ENCODE data around the gene OPA3. TPM values are rescaled to one million over a fixed set of nuclear protein-coding genes. Genes with fewer than 3 reads are reported as not detected.

Gene OPA3
- polyA plus RNA-seq, 1 donor from 2014 or later: 6.0 TPM

DNA sequence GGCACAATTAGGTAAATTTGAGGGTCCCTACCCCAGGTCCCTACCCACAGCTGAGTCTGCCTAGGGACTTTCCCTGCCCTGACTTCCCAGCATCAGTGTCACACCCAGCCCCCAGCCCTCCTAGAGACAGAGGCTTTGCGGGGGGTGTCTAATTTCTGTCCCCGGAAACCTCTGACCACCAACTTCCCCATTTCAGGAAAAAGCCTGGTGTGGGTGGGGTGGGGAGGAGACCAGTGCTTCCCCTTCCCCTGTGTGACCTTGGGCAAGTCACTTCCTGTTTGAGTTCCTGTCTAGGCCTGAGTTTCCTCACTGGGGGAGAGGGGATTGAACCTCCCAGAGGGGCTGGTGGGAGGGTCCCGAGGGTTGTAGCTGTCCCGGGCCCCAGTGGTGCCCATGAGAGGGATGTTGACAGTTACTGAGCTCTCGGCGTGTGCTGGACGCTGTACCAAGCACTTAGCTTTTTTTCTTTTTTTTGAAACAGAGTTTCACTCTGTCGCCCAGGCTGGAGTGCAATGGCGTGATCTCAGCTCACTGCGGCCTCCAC, 69.4 kb downstream of the OPA3 start:
- Histone ChIP-seq H3K36me3 (ENCODE audit: insufficient read depth, low read length) (no peaks in the 10 kb centered on the region), H3K9me3 (ENCODE audit: low read length) (no peaks in the 10 kb centered on the region), H3K4me3 (ENCODE audit: low read length) (no peak overlapping the region), H3K27me3 (ENCODE audit: insufficient read depth, low read depth, low read length) (no peaks in the 10 kb centered on the region), H3K79me2 (replicated peaks; ENCODE audit: insufficient read depth, low read length) (no peaks in the 10 kb centered on the region), H3K9me2 (ENCODE audit: insufficient read depth, low read length) (no peaks in the 10 kb centered on the region), H4K20me1 (ENCODE audit: insufficient read depth) (no peaks in the 10 kb centered on the region), H3F3A (ENCODE audit: insufficient read depth, low read length, poor library complexity, severe bottlenecking) (no peaks in the 10 kb centered on the region), H3K27ac (ENCODE audit: low read length) (no peak overlapping the region), H2AFZ (ENCODE audit: low read depth, low read length) (no peak overlapping the region), H3K4me2 (ENCODE audit: low read length) (no peak overlapping the region), H3K9ac (ENCODE audit: low read length) (no peak overlapping the region)
- no peak for TF ChIP-seq TAF1 (IDR thresholded peaks at IDR 0.05; ENCODE audit: low read depth)
- TF ChIP-seq, protein P1, sequence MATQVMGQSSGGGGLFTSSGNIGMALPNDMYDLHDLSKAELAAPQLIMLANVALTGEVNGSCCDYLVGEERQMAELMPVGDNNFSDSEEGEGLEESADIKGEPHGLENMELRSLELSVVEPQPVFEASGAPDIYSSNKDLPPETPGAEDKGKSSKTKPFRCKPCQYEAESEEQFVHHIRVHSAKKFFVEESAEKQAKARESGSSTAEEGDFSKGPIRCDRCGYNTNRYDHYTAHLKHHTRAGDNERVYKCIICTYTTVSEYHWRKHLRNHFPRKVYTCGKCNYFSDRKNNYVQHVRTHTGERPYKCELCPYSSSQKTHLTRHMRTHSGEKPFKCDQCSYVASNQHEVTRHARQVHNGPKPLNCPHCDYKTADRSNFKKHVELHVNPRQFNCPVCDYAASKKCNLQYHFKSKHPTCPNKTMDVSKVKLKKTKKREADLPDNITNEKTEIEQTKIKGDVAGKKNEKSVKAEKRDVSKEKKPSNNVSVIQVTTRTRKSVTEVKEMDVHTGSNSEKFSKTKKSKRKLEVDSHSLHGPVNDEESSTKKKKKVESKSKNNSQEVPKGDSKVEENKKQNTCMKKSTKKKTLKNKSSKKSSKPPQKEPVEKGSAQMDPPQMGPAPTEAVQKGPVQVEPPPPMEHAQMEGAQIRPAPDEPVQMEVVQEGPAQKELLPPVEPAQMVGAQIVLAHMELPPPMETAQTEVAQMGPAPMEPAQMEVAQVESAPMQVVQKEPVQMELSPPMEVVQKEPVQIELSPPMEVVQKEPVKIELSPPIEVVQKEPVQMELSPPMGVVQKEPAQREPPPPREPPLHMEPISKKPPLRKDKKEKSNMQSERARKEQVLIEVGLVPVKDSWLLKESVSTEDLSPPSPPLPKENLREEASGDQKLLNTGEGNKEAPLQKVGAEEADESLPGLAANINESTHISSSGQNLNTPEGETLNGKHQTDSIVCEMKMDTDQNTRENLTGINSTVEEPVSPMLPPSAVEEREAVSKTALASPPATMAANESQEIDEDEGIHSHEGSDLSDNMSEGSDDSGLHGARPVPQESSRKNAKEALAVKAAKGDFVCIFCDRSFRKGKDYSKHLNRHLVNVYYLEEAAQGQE (IDR thresholded peaks at IDR 0.05; ENCODE audit: borderline replicate concordance): no peak

DNA sequence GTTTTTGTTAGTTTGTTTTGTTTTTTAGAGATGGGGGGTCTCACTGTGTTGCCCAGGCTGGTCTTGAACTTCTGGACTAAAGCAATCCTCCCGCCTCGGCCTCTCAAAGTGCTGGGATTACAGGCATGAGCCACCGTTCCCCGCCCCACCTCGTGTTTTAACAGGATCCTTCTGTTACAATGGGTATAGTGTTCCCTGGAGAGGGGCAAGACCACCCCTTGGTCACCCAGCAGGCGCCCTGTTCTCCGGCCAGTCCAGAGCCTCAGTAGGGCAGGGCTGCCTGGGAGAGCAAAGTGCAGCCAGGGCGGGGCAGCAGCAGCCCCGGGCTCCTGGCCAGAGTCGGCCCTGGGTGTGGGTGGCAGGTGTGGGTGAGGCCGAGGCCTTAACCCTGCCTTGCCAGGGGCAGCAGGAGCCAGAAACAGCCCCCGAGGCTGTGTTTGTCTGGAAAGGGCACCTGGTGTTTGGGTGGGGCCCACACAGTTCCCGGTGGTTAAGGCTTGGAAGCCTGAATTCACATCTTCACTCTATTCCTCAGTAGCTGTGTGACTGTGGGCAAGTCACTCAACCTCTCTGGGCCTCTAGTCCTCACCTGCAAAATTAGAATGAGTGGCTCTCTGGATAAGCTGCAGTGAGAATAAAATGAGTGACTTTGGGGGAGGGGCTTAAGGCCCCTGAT, 70.1 kb downstream of the OPA3 start:
- Histone ChIP-seq H2AFZ (ENCODE audit: low read depth, low read length) (no peak overlapping the region), H3K4me3 (ENCODE audit: low read length) (no peak overlapping the region), H3F3A (ENCODE audit: insufficient read depth, low read length, poor library complexity, severe bottlenecking) (no peaks in the 10 kb centered on the region), H3K9ac (ENCODE audit: low read length) (no peak overlapping the region), H3K4me2 (ENCODE audit: low read length) (no peak overlapping the region), H3K27ac (ENCODE audit: low read length) (no peak overlapping the region), H3K9me3 (ENCODE audit: low read length) (no peaks in the 10 kb centered on the region), H3K79me2 (replicated peaks; ENCODE audit: insufficient read depth, low read length) (no peaks in the 10 kb centered on the region), H3K27me3 (ENCODE audit: insufficient read depth, low read depth, low read length) (no peaks in the 10 kb centered on the region), H3K9me2 (ENCODE audit: insufficient read depth, low read length) (no peaks in the 10 kb centered on the region), H3K36me3 (ENCODE audit: insufficient read depth, low read length) (no peaks in the 10 kb centered on the region), H4K20me1 (ENCODE audit: insufficient read depth) (no peaks in the 10 kb centered on the region)
- TF ChIP-seq MXI1 (conservative IDR thresholded peaks at IDR 0.05; ENCODE audit: poor library complexity, severe bottlenecking) (no peak), SMC3 (conservative IDR thresholded peaks at IDR 0.05; ENCODE audit: poor library complexity) (no peak), RAD21 (conservative IDR thresholded peaks at IDR 0.05) (no peak), EZH2 (IDR thresholded peaks at IDR 0.05; ENCODE audit: borderline replicate concordance, insufficient read depth, low read length, poor library complexity, severe bottlenecking) (no peak), EP300 (conservative IDR thresholded peaks at IDR 0.05; ENCODE audit: poor library complexity, severe bottlenecking) (no peak), POLR2AphosphoS5 (IDR thresholded peaks at IDR 0.05) (no peak), TAF1 (IDR thresholded peaks at IDR 0.05; ENCODE audit: low read depth) (no peak)
- TF ChIP-seq, protein P1 (IDR thresholded peaks at IDR 0.05; ENCODE audit: borderline replicate concordance): no peak
- TF ChIP-seq, protein P2, sequence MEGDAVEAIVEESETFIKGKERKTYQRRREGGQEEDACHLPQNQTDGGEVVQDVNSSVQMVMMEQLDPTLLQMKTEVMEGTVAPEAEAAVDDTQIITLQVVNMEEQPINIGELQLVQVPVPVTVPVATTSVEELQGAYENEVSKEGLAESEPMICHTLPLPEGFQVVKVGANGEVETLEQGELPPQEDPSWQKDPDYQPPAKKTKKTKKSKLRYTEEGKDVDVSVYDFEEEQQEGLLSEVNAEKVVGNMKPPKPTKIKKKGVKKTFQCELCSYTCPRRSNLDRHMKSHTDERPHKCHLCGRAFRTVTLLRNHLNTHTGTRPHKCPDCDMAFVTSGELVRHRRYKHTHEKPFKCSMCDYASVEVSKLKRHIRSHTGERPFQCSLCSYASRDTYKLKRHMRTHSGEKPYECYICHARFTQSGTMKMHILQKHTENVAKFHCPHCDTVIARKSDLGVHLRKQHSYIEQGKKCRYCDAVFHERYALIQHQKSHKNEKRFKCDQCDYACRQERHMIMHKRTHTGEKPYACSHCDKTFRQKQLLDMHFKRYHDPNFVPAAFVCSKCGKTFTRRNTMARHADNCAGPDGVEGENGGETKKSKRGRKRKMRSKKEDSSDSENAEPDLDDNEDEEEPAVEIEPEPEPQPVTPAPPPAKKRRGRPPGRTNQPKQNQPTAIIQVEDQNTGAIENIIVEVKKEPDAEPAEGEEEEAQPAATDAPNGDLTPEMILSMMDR (IDR thresholded peaks at IDR 0.05; ENCODE audit: poor library complexity, severe bottlenecking): no peak

Measured in neural cell (in vitro differentiated cells).